Panc1 (cell line): ENCODE data around the gene CCDC137. TPM values are rescaled to one million over a fixed set of nuclear protein-coding genes. Genes with fewer than 3 reads are reported as not detected.

Experiments
- ATAC-seq: fragments of 200-7000 bp; cut with Tn5 transposase; 2 replicates; pipeline ENCODE4 v1.9.1; 2020; ENCODE audit warnings: mild to moderate bottlenecking, moderate library complexity
- BruUV-seq: library from RNA; stranded (reverse); fragments of 400-500 nt; replicated peaks from 2 replicates; lab custom pipeline; 2021; lab: Mats Ljungman, UMichigan
- CTCF ChIA-PET: fragments of 300-600 bp; sonication (Branson Sonifier 250); formaldehyde crosslinking; loops from one replicate; lab custom pipeline; 2022; ENCODE audit warnings: antibody characterized with exemption; lab: Charles Lee
- POLR2A ChIA-PET: fragments of 300-600 bp; sonication (Branson Sonifier 250); formaldehyde crosslinking; loops from one replicate; lab custom pipeline; 2022; ENCODE audit warnings: antibody characterized with exemption; lab: Charles Lee
- DNase-seq: peaks from one replicate; pipeline ENCODE4 v3.0.0-alpha.2; 2010; ENCODE audit warnings: low read depth, low spot score
- H3K27ac ChIP-seq: 2 replicates; pipeline ENCODE4 v1.5.1; 2011; ENCODE audit warnings: mild to moderate bottlenecking, low read length, inconsistent platforms
- H3K27me3 ChIP-seq: fragments of 200-500 bp; sonication (Bioruptor generic); 2 replicates; pipeline ENCODE4 v1.6.0; 2014; ENCODE audit warnings: low read length, inconsistent platforms; ENCODE audit not compliant: control insufficient read depth, insufficient read depth
- H3K36me3 ChIP-seq: fragments of 200-500 bp; sonication (Bioruptor generic); 2 replicates; pipeline ENCODE4 v1.5.1; 2014; ENCODE audit warnings: inconsistent platforms, mild to moderate bottlenecking, low read length, moderate library complexity; ENCODE audit not compliant: control insufficient read depth, insufficient read depth
- H3K4me1 ChIP-seq: 2 replicates; pipeline ENCODE4 v1.5.1; 2011; ENCODE audit warnings: inconsistent platforms, mild to moderate bottlenecking, low read length, moderate library complexity; ENCODE audit not compliant: control insufficient read depth, insufficient read depth
- H3K4me3 ChIP-seq, 2 experiments: 2 replicates each; pipeline ENCODE4 v1.5.1; 2011 to 2012; ENCODE audit warnings: low read depth in 2 of 2, low read length in 2 of 2, mild to moderate bottlenecking in 2 of 2, inconsistent platforms in 1 of 2, moderate library complexity in 1 of 2
- H3K9me3 ChIP-seq: fragments of 200-500 bp; sonication (Bioruptor generic); 2 replicates; pipeline ENCODE4 v1.5.1; 2014; ENCODE audit warnings: low read depth, mild to moderate bottlenecking, inconsistent platforms, low read length, moderate library complexity; ENCODE audit not compliant: control insufficient read depth, insufficient read depth
- POLR2AphosphoS5 ChIP-seq: IDR thresholded peaks from 2 replicates; pipeline ENCODE4 v1.6.1; 2012; ENCODE audit warnings: mild to moderate bottlenecking, low read depth, low read length, moderate library complexity
- SIN3A ChIP-seq: IDR thresholded peaks from 2 replicates; pipeline ENCODE4 v1.6.1; 2012; ENCODE audit warnings: low read depth, mild to moderate bottlenecking, low read length, moderate library complexity, borderline replicate concordance; ENCODE audit not compliant: insufficient read depth
- TCF7L2 ChIP-seq: IDR thresholded peaks from 2 replicates; pipeline ENCODE4 v1.6.1; 2011; ENCODE audit warnings: mild to moderate bottlenecking, low read depth, low read length, inconsistent platforms
- in situ Hi-C: cut with HindIII; loops from 2 replicates; pipeline ENCODE4 v1.10.0; 2016; ENCODE audit warnings: low sequenced_read_pairs, low pct_unique_long_range_greater_than_20kb
- intact Hi-C: fragments of 100-400 bp; cut with micrococcal nuclease; formaldehyde crosslinking; loops from one replicate; pipeline ENCODE4 v1.10.0; 2022; ENCODE audit not compliant: unreplicated experiment
- total RNA-seq: library from RNA; stranded (reverse); gene quantifications from one replicate; pipeline ENCODE4 v1.2.1, GENCODE V29; 2021; ENCODE audit not compliant: unreplicated experiment
- TF ChIP-seq, protein P1 (sequence below): fragments of 450-650 bp; IDR thresholded peaks from 2 replicates; pipeline ENCODE4 v1.5.1; 2017; ENCODE audit warnings: mild to moderate bottlenecking
- TF ChIP-seq, protein P2 (sequence below), 2 experiments: IDR thresholded peaks; 2 replicates each; pipeline ENCODE4 v1.6.1; 2011 to 2012; ENCODE audit warnings: low read depth in 2 of 2, control low read depth in 1 of 2, low read length in 1 of 2, mild to moderate bottlenecking in 1 of 2, moderate library complexity in 1 of 2; ENCODE audit not compliant: insufficient read depth in 1 of 2

The CCDC137 gene
- total RNA-seq, 1 experiment from 2014 or later, result 74.6 TPM

DNA sequence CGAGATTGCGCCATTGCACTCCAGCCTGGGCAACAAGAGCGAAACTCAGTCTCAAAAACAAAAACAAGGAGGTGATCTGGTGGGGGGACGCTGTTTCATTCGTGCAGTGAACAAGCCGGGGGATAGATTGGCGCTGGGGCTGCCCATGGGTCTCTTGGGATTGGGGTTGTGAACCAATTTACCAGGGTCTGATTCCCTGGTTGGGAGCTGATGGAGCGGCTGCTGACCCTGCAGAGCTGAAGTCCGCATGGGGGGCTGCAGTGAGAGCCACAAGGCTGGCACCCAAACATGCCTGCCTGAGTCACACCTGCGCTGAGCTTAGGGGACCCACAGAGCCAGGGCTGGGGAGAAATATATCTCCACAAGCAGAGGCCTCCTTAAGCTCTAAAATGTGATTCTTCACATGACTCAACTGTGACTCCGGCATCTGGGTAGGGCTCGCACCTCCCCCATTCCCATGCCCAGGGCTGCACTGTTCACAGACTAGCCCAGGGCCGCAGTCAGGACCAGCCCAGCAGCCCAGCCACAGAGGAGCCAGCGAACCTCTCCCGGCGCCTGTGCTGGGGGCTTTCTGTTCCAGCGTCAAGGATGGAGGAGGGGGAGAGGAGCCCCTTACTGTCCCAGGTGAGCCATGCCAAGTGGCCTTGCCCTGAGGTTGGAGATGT is 24.6 kb upstream of the CCDC137 start:
- ChIA-PET POLR2A (interaction anchor here (0.5 kb wide), 1 partner anchor 29 kb away, joined by 4 read pairs; no protein-coding TSS in a partner anchor), CTCF (no interaction called here)
- Histone ChIP-seq H3K4me1 (peaks cover 9% of the 10 kb centered on the region; the same call in 1 of the 2 replicates), H3K4me3 (no peak overlapping the region), H3K36me3 (no peaks in the 10 kb centered on the region), H3K27me3 (no peaks in the 10 kb centered on the region), H3K9me3 (no peaks in the 10 kb centered on the region), H3K27ac (no peak overlapping the region)
- DNase-seq (no peak), ATAC-seq (peak; percentile 67)
- no TSS peak for BruUV-seq
- in situ Hi-C loops, result no loop called here
- intact Hi-C loops, result no loop called here
- TF ChIP-seq TCF7L2, result no peak
- no peak for TF ChIP-seq POLR2AphosphoS5
- TF ChIP-seq, protein P1, sequence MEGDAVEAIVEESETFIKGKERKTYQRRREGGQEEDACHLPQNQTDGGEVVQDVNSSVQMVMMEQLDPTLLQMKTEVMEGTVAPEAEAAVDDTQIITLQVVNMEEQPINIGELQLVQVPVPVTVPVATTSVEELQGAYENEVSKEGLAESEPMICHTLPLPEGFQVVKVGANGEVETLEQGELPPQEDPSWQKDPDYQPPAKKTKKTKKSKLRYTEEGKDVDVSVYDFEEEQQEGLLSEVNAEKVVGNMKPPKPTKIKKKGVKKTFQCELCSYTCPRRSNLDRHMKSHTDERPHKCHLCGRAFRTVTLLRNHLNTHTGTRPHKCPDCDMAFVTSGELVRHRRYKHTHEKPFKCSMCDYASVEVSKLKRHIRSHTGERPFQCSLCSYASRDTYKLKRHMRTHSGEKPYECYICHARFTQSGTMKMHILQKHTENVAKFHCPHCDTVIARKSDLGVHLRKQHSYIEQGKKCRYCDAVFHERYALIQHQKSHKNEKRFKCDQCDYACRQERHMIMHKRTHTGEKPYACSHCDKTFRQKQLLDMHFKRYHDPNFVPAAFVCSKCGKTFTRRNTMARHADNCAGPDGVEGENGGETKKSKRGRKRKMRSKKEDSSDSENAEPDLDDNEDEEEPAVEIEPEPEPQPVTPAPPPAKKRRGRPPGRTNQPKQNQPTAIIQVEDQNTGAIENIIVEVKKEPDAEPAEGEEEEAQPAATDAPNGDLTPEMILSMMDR, result no peak
- TF ChIP-seq SIN3A, result no peak
- TF ChIP-seq, protein P2, sequence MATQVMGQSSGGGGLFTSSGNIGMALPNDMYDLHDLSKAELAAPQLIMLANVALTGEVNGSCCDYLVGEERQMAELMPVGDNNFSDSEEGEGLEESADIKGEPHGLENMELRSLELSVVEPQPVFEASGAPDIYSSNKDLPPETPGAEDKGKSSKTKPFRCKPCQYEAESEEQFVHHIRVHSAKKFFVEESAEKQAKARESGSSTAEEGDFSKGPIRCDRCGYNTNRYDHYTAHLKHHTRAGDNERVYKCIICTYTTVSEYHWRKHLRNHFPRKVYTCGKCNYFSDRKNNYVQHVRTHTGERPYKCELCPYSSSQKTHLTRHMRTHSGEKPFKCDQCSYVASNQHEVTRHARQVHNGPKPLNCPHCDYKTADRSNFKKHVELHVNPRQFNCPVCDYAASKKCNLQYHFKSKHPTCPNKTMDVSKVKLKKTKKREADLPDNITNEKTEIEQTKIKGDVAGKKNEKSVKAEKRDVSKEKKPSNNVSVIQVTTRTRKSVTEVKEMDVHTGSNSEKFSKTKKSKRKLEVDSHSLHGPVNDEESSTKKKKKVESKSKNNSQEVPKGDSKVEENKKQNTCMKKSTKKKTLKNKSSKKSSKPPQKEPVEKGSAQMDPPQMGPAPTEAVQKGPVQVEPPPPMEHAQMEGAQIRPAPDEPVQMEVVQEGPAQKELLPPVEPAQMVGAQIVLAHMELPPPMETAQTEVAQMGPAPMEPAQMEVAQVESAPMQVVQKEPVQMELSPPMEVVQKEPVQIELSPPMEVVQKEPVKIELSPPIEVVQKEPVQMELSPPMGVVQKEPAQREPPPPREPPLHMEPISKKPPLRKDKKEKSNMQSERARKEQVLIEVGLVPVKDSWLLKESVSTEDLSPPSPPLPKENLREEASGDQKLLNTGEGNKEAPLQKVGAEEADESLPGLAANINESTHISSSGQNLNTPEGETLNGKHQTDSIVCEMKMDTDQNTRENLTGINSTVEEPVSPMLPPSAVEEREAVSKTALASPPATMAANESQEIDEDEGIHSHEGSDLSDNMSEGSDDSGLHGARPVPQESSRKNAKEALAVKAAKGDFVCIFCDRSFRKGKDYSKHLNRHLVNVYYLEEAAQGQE (IDR thresholded peaks at IDR 0.05; ENCODE audit: insufficient read depth in 1 of 2, low read depth in 2 of 2, low read length in 1 of 2), result no peak

DNA sequence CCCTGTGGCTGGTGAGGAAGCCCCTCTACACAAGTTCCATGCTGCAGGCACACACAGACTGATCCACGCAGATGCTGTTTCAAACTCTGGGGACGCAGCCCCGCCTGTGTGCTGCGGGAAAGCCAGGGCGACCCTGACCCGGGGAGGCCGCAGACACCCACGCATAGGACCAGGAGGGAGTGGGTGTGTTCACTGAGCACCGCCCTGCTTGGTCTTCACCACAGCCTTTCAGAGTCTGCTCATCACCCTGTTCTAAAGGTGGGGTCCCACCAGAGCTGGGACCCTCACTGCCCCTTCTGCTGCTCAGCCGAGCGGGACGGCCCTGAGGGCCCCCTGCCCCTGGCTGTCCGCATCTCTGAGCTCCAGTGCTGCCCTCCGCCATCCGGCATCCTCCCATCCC is 22.0 kb upstream of the CCDC137 start:
- CTCF ChIA-PET, result no interaction called here
- Histone ChIP-seq H3K36me3 (no peaks in the 10 kb centered on the region), H3K9me3 (no peaks in the 10 kb centered on the region), H3K4me1 (peaks cover 9% of the 10 kb centered on the region; the same call in 1 of the 2 replicates), H3K27ac (no peak overlapping the region), H3K4me3 (no peak overlapping the region), H3K27me3 (no peaks in the 10 kb centered on the region)
- TF ChIP-seq SIN3A (no peak), POLR2AphosphoS5 (no peak), TCF7L2 (no peak)
- TF ChIP-seq, protein P1, result no peak
- TF ChIP-seq, protein P2 (IDR thresholded peaks at IDR 0.05; ENCODE audit: insufficient read depth in 1 of 2, low read depth in 2 of 2, low read length in 1 of 2), result no peak
- no TSS peak for BruUV-seq
- in situ Hi-C loops (no loop called here), intact Hi-C loops (no loop called here)
- no peak for DNase-seq
- no peak for ATAC-seq
- POLR2A ChIA-PET, result no interaction called here
